ENCODE results near the gene TBC1D14. TPM values are rescaled to one million over a fixed set of nuclear protein-coding genes. Genes with fewer than 3 reads are reported as not detected.
A peak's percentile ranks its signal among the peaks of the same experiment; 100 is the strongest.

Gene TBC1D14
- total RNA-seq, 2 donors from 2014 or later: 44.1 to 63.8 TPM

DNA sequence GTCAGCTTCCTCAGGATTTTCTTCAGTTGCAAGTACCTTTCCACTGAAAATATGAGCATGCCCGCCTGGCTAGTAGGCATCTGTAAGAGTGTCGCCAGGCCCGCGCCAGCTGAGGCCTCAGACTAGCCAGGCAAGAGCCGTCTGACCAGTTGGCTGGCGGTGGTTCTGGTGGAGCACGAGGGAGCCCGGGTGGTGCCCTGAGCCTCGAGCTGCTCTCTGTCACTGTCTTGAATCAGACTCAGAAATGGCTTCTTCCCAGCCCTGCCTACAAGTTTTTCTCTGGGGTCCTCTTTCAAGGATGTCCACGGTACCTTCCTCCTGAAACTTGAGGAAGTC, 146.3 kb downstream of the TBC1D14 start:
- no peak for ATAC-seq (replicated peaks)

GRCh38 chr4:7058792-7059191, 149.2 kb downstream of the TBC1D14 start:
- peaks cover 92% of the 10 kb centered on the region for H3K36me3 Mint-ChIP-seq (ENCODE audit: low read depth)
- ATAC-seq (replicated peaks): no peak
- no peaks in the 10 kb centered on the region for H3K27me3 Mint-ChIP-seq
- H3K27ac Mint-ChIP-seq: no peak overlapping the region
- H3K4me1 Mint-ChIP-seq: peaks cover 14% of the 10 kb centered on the region
- no peak overlapping the region for H3K4me3 Mint-ChIP-seq
- H3K9me3 Mint-ChIP-seq: no peaks in the 10 kb centered on the region

More for the DNA sequence above, 146.3 kb downstream of the TBC1D14 start:
- no peak overlapping the region for H3K27ac Mint-ChIP-seq
- no peak overlapping the region for H3K4me3 Mint-ChIP-seq
- H3K9me3 Mint-ChIP-seq: no peaks in the 10 kb centered on the region
- H3K27me3 Mint-ChIP-seq: no peaks in the 10 kb centered on the region
- peaks cover 11% of the 10 kb centered on the region for H3K4me1 Mint-ChIP-seq
- H3K36me3 Mint-ChIP-seq (ENCODE audit: low read depth): peaks cover 66% of the 10 kb centered on the region

DNA sequence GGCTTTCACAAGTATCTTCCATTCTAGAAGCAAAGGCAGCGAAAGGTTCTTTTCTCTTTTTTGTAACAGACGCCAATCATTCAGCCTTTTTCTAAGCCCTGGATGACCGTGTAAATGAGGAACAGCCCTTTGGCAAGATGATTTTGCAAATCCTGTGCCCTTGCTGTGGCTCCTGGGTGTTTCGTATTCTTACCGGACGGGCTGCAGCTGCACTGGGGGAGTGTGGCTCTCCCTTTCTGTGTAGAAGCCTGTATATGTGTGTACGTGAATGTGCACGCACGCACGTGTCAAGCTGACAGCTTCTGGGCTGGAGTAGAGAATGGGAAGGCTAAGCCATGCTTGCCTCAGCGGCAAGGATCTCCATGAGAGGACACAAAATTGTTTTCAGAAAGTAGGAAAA, 150.0 kb downstream of the TBC1D14 start:
- peaks cover 11% of the 10 kb centered on the region for H3K4me1 Mint-ChIP-seq

GRCh38 chr4:7060346-7061150, 150.9 kb downstream of the TBC1D14 start:
- Mint-ChIP-seq H3K9me3 (no peaks in the 10 kb centered on the region), H3K4me3 (no peak overlapping the region), H3K36me3 (ENCODE audit: low read depth) (peaks cover 92% of the 10 kb centered on the region), H3K27me3 (no peaks in the 10 kb centered on the region), H3K4me1 (peaks cover 14% of the 10 kb centered on the region), H3K27ac (no peak overlapping the region)
- no peak for ATAC-seq (replicated peaks)

More for the DNA sequence above, 150.0 kb downstream of the TBC1D14 start:
- H3K27ac Mint-ChIP-seq: no peak overlapping the region
- peaks cover 92% of the 10 kb centered on the region for H3K36me3 Mint-ChIP-seq (ENCODE audit: low read depth)
- no peaks in the 10 kb centered on the region for H3K9me3 Mint-ChIP-seq
- ATAC-seq (replicated peaks): no peak
- H3K27me3 Mint-ChIP-seq: no peaks in the 10 kb centered on the region
- no peak overlapping the region for H3K4me3 Mint-ChIP-seq

DNA sequence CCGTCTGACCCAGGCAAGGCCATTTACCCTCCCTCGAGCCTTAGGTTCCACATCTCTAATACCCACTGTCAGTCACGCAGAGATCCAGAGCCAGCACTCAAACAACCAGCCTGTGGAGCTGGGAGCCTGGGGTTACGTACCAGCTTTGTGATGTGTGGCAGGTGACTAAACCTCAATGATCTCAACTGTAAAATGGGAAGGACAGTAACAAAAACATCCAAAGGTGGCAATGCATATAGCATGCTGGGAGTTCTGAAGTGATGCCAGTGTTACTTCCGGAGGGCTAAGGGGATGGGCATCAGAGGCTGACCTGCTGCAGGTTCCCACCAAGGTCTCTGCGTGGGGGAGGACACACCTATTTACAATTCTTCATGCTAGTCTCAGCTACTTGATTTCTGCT, 152.2 kb downstream of the TBC1D14 start:
- H3K36me3 Mint-ChIP-seq (ENCODE audit: low read depth): peaks cover 95% of the 10 kb centered on the region
- no peak for ATAC-seq (replicated peaks)

GRCh38 chr4:7062816-7063215, 153.2 kb downstream of the TBC1D14 start:
- no peak overlapping the region for H3K4me3 Mint-ChIP-seq
- H3K36me3 Mint-ChIP-seq (ENCODE audit: low read depth): peaks cover 99% of the 10 kb centered on the region
- H3K27me3 Mint-ChIP-seq: no peaks in the 10 kb centered on the region
- no peaks in the 10 kb centered on the region for H3K9me3 Mint-ChIP-seq
- H3K4me1 Mint-ChIP-seq: peaks cover 16% of the 10 kb centered on the region
- no peak for ATAC-seq (replicated peaks)
- no peak overlapping the region for H3K27ac Mint-ChIP-seq

More for the DNA sequence above, 152.2 kb downstream of the TBC1D14 start:
- Mint-ChIP-seq H3K27me3 (no peaks in the 10 kb centered on the region), H3K4me1 (peaks cover 16% of the 10 kb centered on the region), H3K27ac (no peak overlapping the region), H3K9me3 (no peaks in the 10 kb centered on the region), H3K4me3 (no peak overlapping the region)

DNA sequence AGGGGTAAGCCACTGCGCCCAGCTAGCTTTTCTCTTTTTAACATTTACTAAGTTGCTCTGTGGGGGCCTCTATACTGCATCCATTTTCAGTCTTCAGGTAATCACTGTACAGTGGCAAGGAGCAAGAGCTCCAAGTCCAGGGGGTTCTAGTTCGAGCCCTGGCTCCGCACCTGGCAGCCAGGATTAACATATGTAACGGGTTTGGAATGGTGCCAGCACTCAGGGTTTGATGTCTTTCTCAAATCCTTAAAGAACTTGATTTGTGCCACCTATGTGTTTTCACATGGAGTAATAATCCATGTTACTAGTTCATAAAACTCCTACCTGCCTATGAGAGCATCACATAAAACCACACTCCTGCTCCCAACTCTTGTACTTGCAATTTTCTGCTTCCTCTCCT, 153.7 kb downstream of the TBC1D14 start:
- no peak for ATAC-seq (replicated peaks)
- H3K9me3 Mint-ChIP-seq: no peaks in the 10 kb centered on the region
- peaks cover 15% of the 10 kb centered on the region for H3K4me1 Mint-ChIP-seq
- no peaks in the 10 kb centered on the region for H3K27me3 Mint-ChIP-seq
- no peak overlapping the region for H3K4me3 Mint-ChIP-seq
- peak overlapping the region; percentile 25 for H3K27ac Mint-ChIP-seq
- peaks cover 97% of the 10 kb centered on the region for H3K36me3 Mint-ChIP-seq (ENCODE audit: low read depth)

DNA sequence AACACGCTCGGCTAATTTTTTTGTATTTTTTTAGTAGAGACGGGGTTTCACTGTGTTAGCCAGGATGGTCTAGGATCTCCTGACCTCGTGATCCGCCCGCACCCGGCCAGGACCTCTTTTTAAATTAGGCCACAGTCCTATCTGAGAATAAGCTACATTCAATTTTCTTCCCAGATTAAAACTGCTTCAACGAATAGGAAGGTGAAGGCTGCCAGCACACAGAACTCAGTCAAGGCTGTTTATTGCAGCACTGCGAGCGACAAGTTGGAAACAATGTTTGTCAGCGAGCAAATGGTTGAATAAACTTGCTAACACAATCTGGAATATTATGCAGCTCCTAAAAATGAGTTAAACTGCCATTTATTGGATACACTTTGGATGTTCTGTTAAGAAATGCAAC, 156.4 kb downstream of the TBC1D14 start:
- no peaks in the 10 kb centered on the region for H3K27me3 Mint-ChIP-seq
- no peak for ATAC-seq (replicated peaks)
- no peak overlapping the region for H3K27ac Mint-ChIP-seq
- H3K4me3 Mint-ChIP-seq: peak overlapping the region; percentile 97
- H3K9me3 Mint-ChIP-seq: no peaks in the 10 kb centered on the region
- H3K4me1 Mint-ChIP-seq: peaks cover 9% of the 10 kb centered on the region
- peaks cover 71% of the 10 kb centered on the region for H3K36me3 Mint-ChIP-seq (ENCODE audit: low read depth)

DNA sequence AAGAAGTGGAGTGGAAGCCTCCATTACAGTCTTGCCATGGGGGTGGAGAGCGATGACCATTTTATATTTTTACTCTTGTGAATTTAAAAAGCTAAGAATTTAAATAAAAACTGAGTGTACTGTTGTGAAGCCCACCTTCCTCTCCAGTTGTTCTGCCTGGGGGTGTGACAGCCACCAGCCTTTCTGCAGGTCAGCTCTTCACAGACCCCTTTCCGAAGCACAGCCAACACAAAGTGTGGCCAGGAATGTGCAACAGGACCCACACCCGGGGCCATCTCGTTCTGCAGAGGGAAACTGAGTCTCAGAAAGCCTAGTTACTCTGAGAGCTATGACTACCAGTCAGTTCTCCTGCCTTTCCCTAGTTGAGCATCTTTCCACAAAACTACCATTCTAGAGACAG, 156.9 kb downstream of the TBC1D14 start:
- H3K36me3 Mint-ChIP-seq (ENCODE audit: low read depth): peaks cover 66% of the 10 kb centered on the region
- no peak for ATAC-seq (replicated peaks)
- H3K9me3 Mint-ChIP-seq: no peaks in the 10 kb centered on the region
- peaks cover 9% of the 10 kb centered on the region for H3K4me1 Mint-ChIP-seq
- no peaks in the 10 kb centered on the region for H3K27me3 Mint-ChIP-seq
- peak overlapping the region; percentile 94 for H3K27ac Mint-ChIP-seq
- H3K4me3 Mint-ChIP-seq: peak overlapping the region; percentile 97

- H3K27ac Mint-ChIP-seq: peak overlapping the region; percentile 94
- peaks cover 9% of the 10 kb centered on the region for H3K4me1 Mint-ChIP-seq
- no peak for ATAC-seq (replicated peaks)
- no peaks in the 10 kb centered on the region for H3K27me3 Mint-ChIP-seq
- no peaks in the 10 kb centered on the region for H3K9me3 Mint-ChIP-seq
- H3K36me3 Mint-ChIP-seq (ENCODE audit: low read depth): peaks cover 60% of the 10 kb centered on the region
- peak overlapping the region; percentile 97 for H3K4me3 Mint-ChIP-seq
Observed at GRCh38 chr4:7067126-7067451, 157.5 kb downstream of the TBC1D14 start.

DNA sequence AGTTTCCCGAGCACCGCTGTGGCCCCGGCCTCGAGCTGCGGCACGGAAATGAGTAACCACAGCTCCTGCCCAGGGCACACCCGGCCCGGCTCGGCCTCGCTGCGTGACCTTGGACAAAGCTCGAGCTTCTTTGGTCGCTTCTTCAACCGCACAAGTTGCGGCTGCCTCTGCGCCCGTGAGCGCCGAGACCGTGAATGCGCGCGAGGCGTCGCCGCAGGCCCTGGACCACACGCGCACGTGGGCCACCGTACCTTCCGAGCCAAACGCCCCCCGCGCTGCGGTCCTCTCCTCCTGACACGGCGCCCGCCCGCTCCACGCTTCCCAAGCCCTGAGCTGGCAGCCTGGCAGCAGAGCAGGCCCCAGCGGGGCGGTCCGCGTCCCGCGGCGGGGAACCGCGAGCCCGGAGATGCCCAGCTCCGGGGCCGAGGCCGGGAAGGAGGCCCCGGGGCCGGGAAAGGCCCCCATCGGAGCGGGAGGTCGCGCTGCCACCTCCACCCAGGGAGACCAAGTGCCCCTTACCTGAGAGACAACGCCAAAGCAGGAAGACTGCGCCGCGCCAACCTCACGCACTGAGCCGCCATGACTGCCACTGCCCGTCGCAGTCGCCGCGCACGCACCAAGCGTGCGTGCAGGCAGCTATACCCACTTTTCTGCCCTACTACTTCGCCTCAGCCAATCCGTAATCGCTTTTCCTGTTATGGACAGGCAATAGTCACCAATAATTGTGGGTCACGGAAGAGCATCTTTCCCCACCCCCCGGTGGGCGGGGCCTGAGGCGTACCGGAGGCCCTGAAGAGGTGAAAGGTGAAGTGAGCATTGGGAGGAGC, 158.0 kb downstream of the TBC1D14 start, which contains the start of gene GRPEL1:
TSS of gene GRPEL1 (minus strand) at position 613 of the 827 bp plus-strand sequence. CDS start at position 581, 32 bp downstream.
- H3K9me3 Mint-ChIP-seq: no peaks in the 10 kb centered on the region
- H3K27ac Mint-ChIP-seq: peak within 1 kb of the TSS; percentile 94
- H3K27me3 Mint-ChIP-seq: no peaks in the 10 kb centered on the region
- H3K4me3 Mint-ChIP-seq: peak within 1 kb of the TSS; percentile 97
- peak; percentile 94 for ATAC-seq (replicated peaks)
- H3K36me3 Mint-ChIP-seq (ENCODE audit: low read depth): peaks cover 54% of the 10 kb centered on the region
- peaks cover 9% of the 10 kb centered on the region for H3K4me1 Mint-ChIP-seq

- H3K4me1 Mint-ChIP-seq: peaks cover 8% of the 10 kb centered on the region
- H3K4me3 Mint-ChIP-seq: peak overlapping the region; percentile 97
- peaks cover 47% of the 10 kb centered on the region for H3K36me3 Mint-ChIP-seq (ENCODE audit: low read depth)
- peak overlapping the region; percentile 94 for H3K27ac Mint-ChIP-seq
- no peak for ATAC-seq (replicated peaks)
- no peaks in the 10 kb centered on the region for H3K27me3 Mint-ChIP-seq
- H3K9me3 Mint-ChIP-seq: no peaks in the 10 kb centered on the region
Observed at GRCh38 chr4:7068279-7068842, 158.7 kb downstream of the TBC1D14 start.

DNA sequence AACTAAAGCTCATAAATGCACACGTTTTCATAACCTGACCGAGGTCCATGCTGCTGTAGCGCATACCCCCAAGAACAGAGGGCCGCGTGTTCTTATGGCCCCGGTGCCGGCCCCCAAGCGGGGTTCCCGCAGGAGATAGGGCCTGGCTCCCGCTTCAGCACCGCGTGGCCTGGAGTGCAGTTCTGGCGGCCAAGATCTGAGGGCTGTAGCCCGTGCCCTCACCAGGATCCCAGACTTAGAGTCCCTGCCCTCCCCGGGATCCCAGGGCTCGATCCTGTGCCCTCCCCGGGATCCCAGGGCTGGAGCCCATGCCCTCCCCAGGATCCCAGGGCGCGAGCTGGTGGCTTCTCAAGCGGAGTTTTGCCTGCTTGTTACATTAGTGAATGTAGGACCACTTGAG, 159.3 kb downstream of the TBC1D14 start:
- no peak for ATAC-seq (replicated peaks)
- Mint-ChIP-seq H3K27ac (peak overlapping the region; percentile 94), H3K4me3 (peak overlapping the region; percentile 97), H3K27me3 (no peaks in the 10 kb centered on the region), H3K9me3 (no peaks in the 10 kb centered on the region), H3K4me1 (peaks cover 6% of the 10 kb centered on the region), H3K36me3 (ENCODE audit: low read depth) (peaks cover 42% of the 10 kb centered on the region)

GRCh38 chr4:7070729-7071511, 161.3 kb downstream of the TBC1D14 start:
- Mint-ChIP-seq H3K4me3 (peak overlapping the region; percentile 3), H3K27me3 (no peaks in the 10 kb centered on the region), H3K36me3 (ENCODE audit: low read depth) (peaks cover 21% of the 10 kb centered on the region), H3K27ac (no peak overlapping the region), H3K9me3 (no peaks in the 10 kb centered on the region), H3K4me1 (no peaks in the 10 kb centered on the region)
- peak; percentile 25 for ATAC-seq (replicated peaks)

Data from activated T-helper 17 cell treated with anti-CD3 and anti-CD28 coated beads, Interleukin-2, amount 50 U/mL, for 72 hours (primary cell).